Fibroblast of villous mesenchyme (primary cell): ENCODE results near the gene STK32A. TPM values are rescaled to one million over a fixed set of nuclear protein-coding genes. Genes with fewer than 3 reads are reported as not detected.

Experiments
- DNase-seq: peaks from one replicate; pipeline ENCODE4 v3.0.0-alpha.2; 2010; ENCODE audit warnings: low read depth
- H3K4me3 ChIP-seq: 2 replicates; pipeline ENCODE4 v1.5.1; 2011; ENCODE audit warnings: low read depth, mild to moderate bottlenecking, low read length
- CTCF ChIP-seq: IDR thresholded peaks from 2 replicates; pipeline ENCODE4 v1.5.1; 2012; ENCODE audit warnings: low read depth, mild to moderate bottlenecking, low read length; ENCODE audit not compliant: insufficient read depth
- total RNA-seq: library from RNA; depleted of rRNA; stranded (reverse); fragments of >200 nt; gene quantifications from 2 replicates; pipeline ENCODE4 v1.2.3, GENCODE V29; 2012

Gene STK32A
- total RNA-seq, 1 donor: 2.2 TPM

GRCh38 chr5:147245381-147246165, 10.7 kb downstream of the STK32A start:
- no peak overlapping the region for H3K4me3 ChIP-seq
- TF ChIP-seq CTCF: no peak
- no peak for DNase-seq

- no peak overlapping the region for H3K4me3 ChIP-seq
- DNase-seq: no peak
- no peak for TF ChIP-seq CTCF
Observed at GRCh38 chr5:147248561-147248960, 13.7 kb downstream of the STK32A start.

- DNase-seq: no peak
- no peak overlapping the region for H3K4me3 ChIP-seq
- TF ChIP-seq CTCF: no peak
Observed at GRCh38 chr5:147259837-147260236, 25.0 kb downstream of the STK32A start.

GRCh38 chr5:147267082-147267832, 32.4 kb downstream of the STK32A start:
- no peak for DNase-seq
- no peak overlapping the region for H3K4me3 ChIP-seq
- no peak for TF ChIP-seq CTCF

- no peak for TF ChIP-seq CTCF
- DNase-seq: no peak
- H3K4me3 ChIP-seq: no peak overlapping the region
Observed at GRCh38 chr5:147276497-147276896, 41.7 kb downstream of the STK32A start.

GRCh38 chr5:147286296-147286695, 51.5 kb downstream of the STK32A start:
- no peak for TF ChIP-seq CTCF
- H3K4me3 ChIP-seq: no peak overlapping the region
- no peak for DNase-seq
